Adrenal gland (tissue), 12 donors: ENCODE results near the gene KCNG4. TPM values are rescaled to one million over a fixed set of nuclear protein-coding genes. Genes with fewer than 3 reads are reported as not detected.

Experiments
- DNase-seq, 7 donors: peaks; one replicate each; pipeline ENCODE4 v3.0.0-alpha.2; 2019 to 2020
- H3K27ac ChIP-seq, 5 donors: fragments of 200-600 bp; sonication (generic) in 4 of 5; 1 replicate in 3 of 5; 2 replicates in 2 of 5; pipeline versions ENCODE4 v1.5.1 to v1.8.0; 2016 to 2020; ENCODE audit warnings: mild to moderate bottlenecking in 1 of 5
- H3K27me3 ChIP-seq: fragments of 200-600 bp; 2 replicates; pipeline ENCODE4 v1.8.0; 2021
- H3K36me3 ChIP-seq, 2 donors: fragments of 200-600 bp; replicated peaks in 1 of 2; 1 replicate in 1 of 2; 2 replicates in 1 of 2; pipeline versions ENCODE4 v1.5.1 to v1.8.0; 2018 to 2022
- H3K4me1 ChIP-seq, 2 donors: fragments of 200-600 bp; replicated peaks in 1 of 2; 1 replicate in 1 of 2; 2 replicates in 1 of 2; pipeline versions ENCODE4 v1.5.1 to v1.8.0; 2018 to 2021
- H3K4me3 ChIP-seq, 4 donors: fragments of 200-600 bp; sonication (generic) in 3 of 4; one replicate each; pipeline ENCODE4 v1.5.1; 2016 to 2018
- H3K9me3 ChIP-seq, 3 donors: fragments of 200-600 bp; sonication (generic) in 1 of 3; replicated peaks in 1 of 3; 1 replicate in 2 of 3; 2 replicates in 1 of 3; pipeline versions ENCODE4 v1.5.1 to v1.8.0; 2016 to 2021
- CTCF ChIP-seq, 6 experiments: fragments of 450-650 bp in 4 of 6; fragments of 200-600 bp in 2 of 6; sonication (generic) in 1 of 6; IDR thresholded peaks; 1 replicate in 5 of 6; 2 replicates in 1 of 6; pipeline versions ENCODE4 v1.5.1 to v1.8.0; 2016 to 2021; ENCODE audit warnings: antibody characterized with exemption in 6 of 6, mild to moderate bottlenecking in 2 of 6, moderate library complexity in 1 of 6
- POLR2A ChIP-seq, 2 donors: fragments of 450-650 bp; IDR thresholded peaks; one replicate each; pipeline ENCODE4 v1.6.1; 2017; ENCODE audit warnings: antibody characterized with exemption in 2 of 2, mild to moderate bottlenecking in 2 of 2, moderate library complexity in 1 of 2
- WGBS, 4 donors: extraction: QIAGEN DNeasy Blood & Tissue Kit in 2 of 4; methylation state at CpG; one replicate each; pipeline versions ENCODE4 v1.1.5 to v1.1.7; 2013 to 2017; 5-methylcytosine and 5-hydroxymethylcytosine counted together
- intact Hi-C, 2 donors: fragments of 100-400 bp; cut with DNase I; formaldehyde crosslinking; loops; one replicate each; pipeline versions ENCODE4 v1.14.1 to v1.15.0; 2022 to 2023
- polyA plus RNA-seq, 3 donors: library from polyadenylated mRNA; stranded (reverse); fragments of 200-250 nt in 2 of 3; fragments of 350-450 nt in 1 of 3; fragmentation: Illumina TruSeq in 1 of 3; extraction: RNeasy Lipid Tissue Mini Kit (QIAGEN cat#74804) in 1 of 3; gene quantifications; one replicate each; pipeline ENCODE4 v1.2.3, GENCODE V29; 2013 to 2014
- total RNA-seq, 9 donors: library from RNA; depleted of rRNA in 4 of 9; stranded (reverse); fragments of >200 nt in 4 of 9; fragments of 120-200 nt in 1 of 9; fragmentation: NEBNext Ultra II Directional in 1 of 9; extraction: Animal tissue kit (Norgen Biotek cat#: 25700) in 1 of 9; gene quantifications; one replicate each; pipeline versions ENCODE4 v1.1.0 to v1.2.4, GENCODE V29; 2013 to 2023
- donor health status: healthy with polysubstance abuse.
- donor health status: Bipolar disorder and iron deficiency.
- donor health status: DM: yes; HTN: yes; CAD: no.
- donor health status: DM: no; HTN: no; CAD: no.
- donor health status: DM: no; HTN: no; CAD: no.
- donor health status: DM: yes; HTN: yes; CAD: no.

The KCNG4 gene
- total and polyA plus RNA-seq, 12 donors, result under 0.01 to 1.3 (median 0.36) TPM; not detected in 4

GRCh38 chr16:84178146-84178765 is 61.6 kb downstream of the KCNG4 start:
- Histone ChIP-seq H3K4me1 (peaks cover 23 to 32% of the 10 kb centered on the region in 2 donors), H3K36me3 (peaks cover 0 to 53% of the 10 kb centered on the region in 2 donors)

GRCh38 chr16:84177741-84178073 is 62.1 kb downstream of the KCNG4 start:
- 44 to 70% (median 62%) methylated on average over 6 to 9 of the region's 9 CpGs for WGBS, 4 donors
- intact Hi-C loops, result no loop called here
- TF ChIP-seq POLR2A (IDR thresholded peaks at IDR 0.05) (no peak), CTCF (IDR thresholded peaks at IDR 0.05) (no peak)
- peak in 2 of 7 donors; percentile 16 to 44 for DNase-seq
- Histone ChIP-seq H3K4me3 (no peak overlapping the region), H3K9me3 (no peaks in the 10 kb centered on the region), H3K27me3 (no peaks in the 10 kb centered on the region), H3K27ac (peak overlapping the region in 4 of 5 donors; percentile 46 to 92 (median 74)), H3K4me1 (peaks cover 23 to 32% of the 10 kb centered on the region in 2 donors), H3K36me3 (peaks cover 0 to 47% of the 10 kb centered on the region in 2 donors)

More at GRCh38 chr16:84178146-84178765, 61.6 kb downstream of the KCNG4 start:
- no peak overlapping the region for H3K4me3 ChIP-seq
- no peak for TF ChIP-seq CTCF (IDR thresholded peaks at IDR 0.05)
- WGBS, 4 donors, result 78 to 92% (median 86%) methylated on average over 12 to 15 of the region's 15 CpGs
- no peaks in the 10 kb centered on the region for H3K9me3 ChIP-seq
- no peaks in the 10 kb centered on the region for H3K27me3 ChIP-seq
- H3K27ac ChIP-seq, result peak overlapping the region in 4 of 5 donors; percentile 46 to 92 (median 74)
- intact Hi-C loops, result no loop called here
- DNase-seq, result peak in 1 of 7 donors; percentile 13

- TF ChIP-seq POLR2A (IDR thresholded peaks at IDR 0.05) (no peak), CTCF (IDR thresholded peaks at IDR 0.05) (no peak)
- no peaks in the 10 kb centered on the region for H3K9me3 ChIP-seq
- H3K4me3 ChIP-seq, result no peak overlapping the region
- peaks cover 0 to 34% of the 10 kb centered on the region in 2 donors for H3K36me3 ChIP-seq
- H3K27ac ChIP-seq, result peak overlapping the region; percentile 1 to 92 (median 68)
- intact Hi-C loops, result no loop called here
- DNase-seq, result peak in 3 of 7 donors; percentile 38 to 57 (median 50)
- peaks cover 23 to 32% of the 10 kb centered on the region in 2 donors for H3K4me1 ChIP-seq
- H3K27me3 ChIP-seq, result no peaks in the 10 kb centered on the region
- 32 to 44% (median 39%) methylated on average over 7 to 18 of the region's 18 CpGs for WGBS, 4 donors
These were observed 63.4 kb downstream of the KCNG4 start for GRCh38 chr16:84176192-84177053.

GRCh38 chr16:84175350-84176081 is 64.3 kb downstream of the KCNG4 start:
- 13 to 50% (median 29%) methylated on average over 10 of the region's 10 CpGs for WGBS, 4 donors
- Histone ChIP-seq H3K36me3 (peaks cover 0 to 25% of the 10 kb centered on the region in 2 donors), H3K4me3 (no peak overlapping the region), H3K9me3 (no peaks in the 10 kb centered on the region), H3K4me1 (peaks cover 23 to 32% of the 10 kb centered on the region in 2 donors), H3K27me3 (no peaks in the 10 kb centered on the region), H3K27ac (peak overlapping the region in 4 of 5 donors; percentile 25 to 79 (median 72))
- peak; percentile 59 to 91 (median 74) for DNase-seq
- peak; percentile 52 to 95 (median 82) for TF ChIP-seq CTCF (IDR thresholded peaks at IDR 0.05)
- peak in 1 of 2 donors; percentile 11 for TF ChIP-seq POLR2A (IDR thresholded peaks at IDR 0.05)
- intact Hi-C loops, result no loop called here
